HG03060 (cell line): Measurements from ENCODE around the gene JMJD6.
A peak's percentile ranks its signal among the peaks of the same experiment; 100 is the strongest.

Source experiments
- ATAC-seq: cut with Tn5 transposase; IDR thresholded peaks from one replicate; pipeline ENCODE4 v1.9.1; 2021; ENCODE audit warnings: low read depth, moderate number of reproducible peaks; ENCODE audit not compliant: unreplicated experiment

Gene JMJD6

GRCh38 chr17:76683011-76683755 lies 43.2 kb downstream of the JMJD6 start:
- no peak for ATAC-seq

GRCh38 chr17:76682296-76682695 lies 44.1 kb downstream of the JMJD6 start:
- no peak for ATAC-seq

- ATAC-seq, result no peak
Observed at GRCh38 chr17:76681222-76682137, 44.9 kb downstream of the JMJD6 start.

- ATAC-seq, result no peak
Observed at GRCh38 chr17:76679239-76679638, 47.2 kb downstream of the JMJD6 start.

- no peak for ATAC-seq
Observed at GRCh38 chr17:76678330-76678729, 48.1 kb downstream of the JMJD6 start.

GRCh38 chr17:76677406-76677805 lies 49.0 kb downstream of the JMJD6 start:
- no peak for ATAC-seq

- ATAC-seq, result no peak
Observed at GRCh38 chr17:76676629-76677028, 49.8 kb downstream of the JMJD6 start.

GRCh38 chr17:76675648-76676047 lies 50.8 kb downstream of the JMJD6 start:
- no peak for ATAC-seq

- ATAC-seq, result no peak
Observed at GRCh38 chr17:76674600-76674999, 51.8 kb downstream of the JMJD6 start.

GRCh38 chr17:76673729-76674128 lies 52.7 kb downstream of the JMJD6 start:
- no peak for ATAC-seq

- no peak for ATAC-seq
Observed at GRCh38 chr17:76672892-76673291, 53.5 kb downstream of the JMJD6 start.

GRCh38 chr17:76672270-76672851 lies 54.0 kb downstream of the JMJD6 start:
- ATAC-seq, result no peak

GRCh38 chr17:76671912-76672262 lies 54.5 kb downstream of the JMJD6 start:
- no peak for ATAC-seq

- peak; percentile 91 for ATAC-seq
Observed at GRCh38 chr17:76671123-76671911, 55.1 kb downstream of the JMJD6 start.

- no peak for ATAC-seq
Observed at GRCh38 chr17:76670718-76671122, 55.7 kb downstream of the JMJD6 start.

- no peak for ATAC-seq
Observed at GRCh38 chr17:76670020-76670717, 56.2 kb downstream of the JMJD6 start.
